ENCODE data around the gene WDR33.
"Not testable (repeated sequence)": the region's sequence is repeated elsewhere in the genome, so short reads cannot be mapped to it uniquely, and the experiment has no call there.

The WDR33 gene

GRCh38 chr2:127826047-127826446, 15.1 kb upstream of the WDR33 start:
- H3K27me3 Mint-ChIP-seq: peaks cover 12% of the 10 kb centered on the region
- no peak for DNase-seq
- no peak overlapping the region for H3K27ac Mint-ChIP-seq
- H3K36me3 Mint-ChIP-seq: peaks cover 21% of the 10 kb centered on the region
- H3K4me3 Mint-ChIP-seq: no peak overlapping the region
- H3K4me1 Mint-ChIP-seq: peaks cover 32% of the 10 kb centered on the region
- CTCF ChIA-PET: no interaction called here
- H3K9me3 Mint-ChIP-seq: peaks cover 31% of the 10 kb centered on the region

DNA sequence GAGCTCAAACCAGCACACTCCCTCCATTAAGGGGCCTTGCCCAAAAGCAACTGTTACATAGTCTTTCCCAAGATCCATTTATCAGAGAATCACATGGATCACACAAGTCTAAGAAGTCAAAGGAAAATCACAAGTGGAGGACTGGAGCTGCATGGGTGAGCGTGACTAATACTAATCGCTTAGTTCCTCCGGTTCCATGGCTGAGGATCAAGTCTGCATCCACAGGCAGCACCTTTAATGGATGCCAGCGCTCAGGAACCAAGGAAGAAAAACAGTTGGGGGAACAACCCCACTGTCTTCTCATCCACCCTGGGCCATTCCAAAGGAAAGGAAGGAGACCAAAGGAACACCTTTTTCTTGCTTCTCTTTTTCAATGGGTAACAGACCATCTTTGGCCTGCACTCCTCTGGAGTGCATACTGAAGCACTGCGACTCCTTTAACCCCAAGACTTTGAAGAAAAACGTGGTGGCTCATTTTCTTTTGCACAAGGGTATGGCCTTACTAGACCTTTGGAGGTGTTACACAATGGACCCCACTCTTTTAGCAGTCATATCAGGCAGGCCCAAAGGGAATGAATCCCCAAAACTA, 9.2 kb upstream of the WDR33 start:
- Mint-ChIP-seq H3K4me1 (no peaks in the 10 kb centered on the region), H3K4me3 (no peak overlapping the region), H3K27ac (no peak overlapping the region), H3K36me3 (peaks cover 3% of the 10 kb centered on the region), H3K27me3 (peaks cover 53% of the 10 kb centered on the region), H3K9me3 (peaks cover 25% of the 10 kb centered on the region)
- DNase-seq: no peak
- CTCF ChIA-PET: no interaction called here

GRCh38 chr2:127818794-127819425, 7.9 kb upstream of the WDR33 start:
- CTCF ChIA-PET: no interaction called here
- Mint-ChIP-seq H3K4me3 (no peak overlapping the region), H3K27ac (no peak overlapping the region), H3K9me3 (peaks cover 25% of the 10 kb centered on the region), H3K4me1 (no peaks in the 10 kb centered on the region), H3K36me3 (peaks cover 3% of the 10 kb centered on the region), H3K27me3 (peaks cover 58% of the 10 kb centered on the region)
- no peak for DNase-seq

DNA sequence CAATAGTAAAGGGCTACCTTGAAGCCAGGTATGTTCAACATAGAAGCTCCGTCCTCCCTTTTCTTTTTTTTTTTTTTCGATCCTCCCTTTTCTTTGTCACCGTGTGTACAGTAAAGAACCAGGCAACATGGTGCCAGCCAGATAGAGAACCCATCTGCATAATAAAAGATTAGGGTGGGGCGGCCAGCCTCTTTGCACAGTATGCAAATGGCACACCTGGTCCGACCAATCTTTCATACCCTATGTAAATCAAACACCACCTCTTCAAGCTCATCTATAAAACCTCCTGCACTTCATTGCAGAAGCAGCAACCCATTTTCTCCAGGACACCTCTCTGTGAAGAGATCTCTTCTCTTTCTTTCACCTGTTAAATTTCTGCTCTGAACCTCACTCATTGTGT, 7.3 kb upstream of the WDR33 start:
- peaks cover 59% of the 10 kb centered on the region for H3K27me3 Mint-ChIP-seq
- no peaks in the 10 kb centered on the region for H3K4me1 Mint-ChIP-seq
- H3K27ac Mint-ChIP-seq: no peak overlapping the region
- no peak for DNase-seq
- CTCF ChIA-PET: no interaction called here
- H3K9me3 Mint-ChIP-seq: peaks cover 25% of the 10 kb centered on the region
- H3K36me3 Mint-ChIP-seq: peaks cover 3% of the 10 kb centered on the region
- no peak overlapping the region for H3K4me3 Mint-ChIP-seq

DNA sequence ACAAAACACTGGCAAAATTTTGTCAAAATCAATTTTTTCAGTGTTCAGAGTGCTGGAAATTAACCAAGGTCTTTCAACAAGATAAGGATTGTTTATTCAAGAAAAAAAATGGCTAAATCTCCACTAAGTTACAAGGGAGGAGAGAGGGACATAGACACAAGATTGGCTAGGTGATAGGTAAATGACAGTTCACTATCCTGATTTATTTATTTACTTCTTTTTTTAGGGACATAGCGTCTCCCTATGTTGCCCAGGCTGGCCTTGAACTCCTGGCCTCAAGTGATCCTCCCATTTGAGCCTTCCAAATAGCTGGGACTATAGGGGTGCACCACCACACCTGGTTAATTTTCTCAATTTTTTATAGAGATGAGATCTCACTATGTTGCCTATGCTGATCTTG, 3.7 kb upstream of the WDR33 start:
- H3K9me3 Mint-ChIP-seq: peaks cover 6% of the 10 kb centered on the region
- H3K27ac Mint-ChIP-seq: no peak overlapping the region
- peaks cover 50% of the 10 kb centered on the region for H3K27me3 Mint-ChIP-seq
- CTCF ChIA-PET: no interaction called here
- no peak for DNase-seq
- H3K4me3 Mint-ChIP-seq: no peak overlapping the region
- peaks cover 5% of the 10 kb centered on the region for H3K36me3 Mint-ChIP-seq
- H3K4me1 Mint-ChIP-seq: peaks cover 19% of the 10 kb centered on the region

DNA sequence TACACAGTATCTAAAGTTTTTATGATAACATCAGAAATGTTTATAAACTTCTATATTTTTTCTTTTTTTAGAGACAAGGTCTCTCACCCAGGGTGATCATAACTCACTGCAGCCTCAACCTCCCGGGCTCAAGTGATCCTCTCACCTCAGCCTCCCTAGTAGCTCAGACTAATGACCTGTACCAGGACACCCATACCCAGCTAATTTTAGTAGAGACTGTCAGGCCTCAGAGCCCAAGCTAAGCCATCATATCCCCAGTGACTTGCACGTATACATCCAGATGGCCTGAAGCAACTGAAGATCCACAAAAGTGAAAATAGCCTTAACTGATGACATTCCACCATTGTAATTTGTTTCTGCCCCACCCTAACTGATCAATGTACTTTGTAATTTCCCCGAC, 1.5 kb upstream of the WDR33 start:
- peaks cover 34% of the 10 kb centered on the region for H3K4me1 Mint-ChIP-seq
- peaks cover 31% of the 10 kb centered on the region for H3K27me3 Mint-ChIP-seq
- not testable (repeated sequence) for H3K9me3 Mint-ChIP-seq, H3K4me3 Mint-ChIP-seq, DNase-seq
- CTCF ChIA-PET: interaction anchor here (0.9 to 1.7 kb wide), 2 partner anchors 17 to 42 kb away, joined by 3 read pairs; no protein-coding TSS in a partner anchor
- H3K27ac Mint-ChIP-seq: peak overlapping the region; percentile 22
- peaks cover 14% of the 10 kb centered on the region for H3K36me3 Mint-ChIP-seq

GRCh38 chr2:127811397-127812321, 688 bp upstream of the WDR33 start:
- CTCF ChIA-PET: interaction anchor here (0.9 to 1.7 kb wide), 6 partner anchors 11 to 110 kb away, joined by 3 to 7 read pairs (median 3); partner anchors contain the start of gene SFT2D3
- Mint-ChIP-seq H3K4me3 (peak overlapping the region; percentile 84), H3K27ac (peak overlapping the region; percentile 95), H3K36me3 (peaks cover 18% of the 10 kb centered on the region), H3K9me3 (no peaks in the 10 kb centered on the region), H3K4me1 (peaks cover 38% of the 10 kb centered on the region), H3K27me3 (peaks cover 23% of the 10 kb centered on the region)
- no peak for DNase-seq

GRCh38 chr2:127810156-127810618, 784 bp downstream of the WDR33 start:
- CTCF ChIA-PET: interaction anchor here (1.1 to 1.2 kb wide), 2 partner anchors 17 to 60 kb away, joined by 3 read pairs; no protein-coding TSS in a partner anchor
- H3K9me3 Mint-ChIP-seq: no peaks in the 10 kb centered on the region
- H3K27ac Mint-ChIP-seq: peak overlapping the region; percentile 95
- H3K36me3 Mint-ChIP-seq: peaks cover 27% of the 10 kb centered on the region
- peaks cover 48% of the 10 kb centered on the region for H3K4me1 Mint-ChIP-seq
- no peak for DNase-seq
- peak overlapping the region; percentile 84 for H3K4me3 Mint-ChIP-seq
- H3K27me3 Mint-ChIP-seq: peaks cover 9% of the 10 kb centered on the region

- Mint-ChIP-seq H3K4me3 (peak overlapping the region; percentile 38), H3K27me3 (no peaks in the 10 kb centered on the region), H3K4me1 (peaks cover 54% of the 10 kb centered on the region), H3K9me3 (no peaks in the 10 kb centered on the region), H3K36me3 (peaks cover 27% of the 10 kb centered on the region), H3K27ac (no peak overlapping the region)
- CTCF ChIA-PET: interaction anchor here (0.6 kb wide), 1 partner anchor 240 kb away, joined by 3 read pairs; no protein-coding TSS in a partner anchor
- DNase-seq: no peak
These were observed 3.2 kb downstream of the WDR33 start for GRCh38 chr2:127807678-127808353.

- DNase-seq, H3K27me3 Mint-ChIP-seq, CTCF ChIA-PET, H3K9me3 Mint-ChIP-seq, H3K4me3 Mint-ChIP-seq: not testable (repeated sequence)
- Mint-ChIP-seq H3K27ac (peak overlapping the region; percentile 16), H3K4me1 (peaks cover 48% of the 10 kb centered on the region), H3K36me3 (peaks cover 27% of the 10 kb centered on the region)
These were observed 4.1 kb downstream of the WDR33 start for GRCh38 chr2:127806860-127807259.

DNA sequence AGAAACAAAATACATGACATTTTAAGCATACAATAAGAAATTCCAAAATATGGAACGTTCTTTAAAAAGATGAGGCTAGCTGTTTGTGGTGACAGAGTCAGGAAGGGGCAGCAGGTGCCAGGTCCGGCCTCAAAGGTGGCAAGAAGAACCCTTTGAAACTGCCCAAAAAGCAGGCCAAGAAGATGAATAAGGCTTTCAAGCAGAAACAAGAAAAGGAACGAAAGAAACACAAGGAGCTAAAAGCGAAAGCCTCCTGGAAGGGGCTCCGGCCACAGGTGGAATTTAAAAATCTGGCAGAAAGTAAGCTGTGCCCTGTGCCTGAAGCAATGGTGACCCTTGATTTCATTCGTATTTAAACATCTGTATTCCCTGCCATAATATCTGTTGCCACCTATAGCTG, 5.5 kb downstream of the WDR33 start:
- no peak overlapping the region for H3K4me3 Mint-ChIP-seq
- peaks cover 43% of the 10 kb centered on the region for H3K4me1 Mint-ChIP-seq
- CTCF ChIA-PET: no interaction called here
- no peak for DNase-seq
- peaks cover 35% of the 10 kb centered on the region for H3K36me3 Mint-ChIP-seq
- H3K9me3 Mint-ChIP-seq: no peaks in the 10 kb centered on the region
- H3K27me3 Mint-ChIP-seq: no peaks in the 10 kb centered on the region
- H3K27ac Mint-ChIP-seq: no peak overlapping the region

- no peaks in the 10 kb centered on the region for H3K9me3 Mint-ChIP-seq
- peak overlapping the region; percentile 52 for H3K27ac Mint-ChIP-seq
- peaks cover 27% of the 10 kb centered on the region for H3K36me3 Mint-ChIP-seq
- no peaks in the 10 kb centered on the region for H3K27me3 Mint-ChIP-seq
- H3K4me1 Mint-ChIP-seq: peaks cover 31% of the 10 kb centered on the region
- no peak for DNase-seq
- H3K4me3 Mint-ChIP-seq: no peak overlapping the region
- CTCF ChIA-PET: no interaction called here
These were observed 11.0 kb downstream of the WDR33 start for GRCh38 chr2:127799926-127800325.

GRCh38 chr2:127796389-127796788, 14.6 kb downstream of the WDR33 start:
- no peaks in the 10 kb centered on the region for H3K27me3 Mint-ChIP-seq
- no peak for DNase-seq
- peaks cover 33% of the 10 kb centered on the region for H3K36me3 Mint-ChIP-seq
- CTCF ChIA-PET: no interaction called here
- no peak overlapping the region for H3K27ac Mint-ChIP-seq
- peaks cover 27% of the 10 kb centered on the region for H3K4me1 Mint-ChIP-seq
- no peaks in the 10 kb centered on the region for H3K9me3 Mint-ChIP-seq
- H3K4me3 Mint-ChIP-seq: no peak overlapping the region

DNA sequence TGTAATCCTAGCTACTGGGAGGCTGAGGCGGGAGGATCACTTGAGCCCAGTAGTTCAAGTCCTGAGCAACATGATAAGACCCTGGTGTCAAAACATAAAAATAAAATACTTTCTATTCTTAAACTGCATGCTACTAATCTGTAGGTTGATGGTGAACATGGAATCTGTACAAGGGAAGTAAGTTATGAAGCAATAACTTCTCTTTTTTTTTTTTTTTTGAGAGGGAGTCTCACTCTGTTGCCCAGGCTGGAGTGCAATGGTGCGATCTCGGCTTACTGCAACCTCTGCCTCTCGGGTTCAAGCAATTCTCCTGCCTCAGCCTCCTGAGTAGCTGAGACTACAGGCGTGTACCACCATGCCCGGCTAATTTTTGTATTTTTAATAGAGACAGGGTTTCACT, 16.1 kb downstream of the WDR33 start:
- H3K9me3 Mint-ChIP-seq, H3K4me3 Mint-ChIP-seq, H3K27ac Mint-ChIP-seq, DNase-seq, H3K27me3 Mint-ChIP-seq, CTCF ChIA-PET: not testable (repeated sequence)
- Mint-ChIP-seq H3K36me3 (peaks cover 30% of the 10 kb centered on the region), H3K4me1 (peaks cover 25% of the 10 kb centered on the region)

Data from activated naive CD4-positive, alpha-beta T cell treated with anti-CD3 and anti-CD28 coated beads, Interleukin-2, amount 10 ng/mL, durations not matched to agents 7 days and 5 days (primary cell).